ENCODE data around the gene HAUS8. TPM values are rescaled to one million over a fixed set of nuclear protein-coding genes. Genes with fewer than 3 reads are reported as not detected.
"Not testable (repeated sequence)": the region's sequence is repeated elsewhere in the genome, so short reads cannot be mapped to it uniquely, and the experiment has no call there.

Gene HAUS8
- polyA plus RNA-seq, 3 donors: 2.5 to 9.3 (median 4.4) TPM

- 93% methylated on average over 2 of the region's 2 CpGs for WGBS (ENCODE audit: insufficient coverage)
- intact Hi-C loops (cut with micrococcal nuclease): no loop called here
- Histone ChIP-seq H3K36me3 (replicated peaks in 1 of 2; ENCODE audit: control insufficient read depth in 1 of 2, insufficient read depth in 2 of 2, low read length in 2 of 2) (no peaks in the 10 kb centered on the region), H3K27me3 (ENCODE audit: control insufficient read depth in 2 of 2, insufficient read depth in 2 of 2, low read length in 2 of 2) (peaks cover 0 to 3% of the 10 kb centered on the region in 2 donors), H3K79me2 (ENCODE audit: insufficient read depth, low read length) (no peaks in the 10 kb centered on the region), H3K9ac (ENCODE audit: insufficient read depth, low read length, poor library complexity, severe bottlenecking) (no peak overlapping the region), H2AFZ (ENCODE audit: insufficient read depth, low read depth, low read length, poor library complexity, severe bottlenecking) (no peak overlapping the region), H3K4me3 (replicated peaks in 1 of 3; ENCODE audit: low read depth in 2 of 3, low read length in 3 of 3) (peak overlapping the region in 1 of 3 experiments; percentile 60), H3K4me1 (ENCODE audit: control insufficient read depth in 1 of 2, insufficient read depth in 2 of 2, low read length in 2 of 2) (peaks cover 37 to 48% of the 10 kb centered on the region in 2 donors), H3K27ac (ENCODE audit: low read depth in 1 of 2, low read length in 2 of 2) (peak overlapping the region in 1 of 2 donors; percentile 89), H4K20me1 (ENCODE audit: insufficient read depth, low read length) (no peaks in the 10 kb centered on the region), H3K4me2 (replicated peaks; ENCODE audit: extremely low read depth, low read length, poor library complexity, severe bottlenecking) (peak overlapping the region; percentile 53), H3K9me3 (replicated peaks in 1 of 2; ENCODE audit: control insufficient read depth in 1 of 2, insufficient read depth in 1 of 2, low read length in 2 of 2) (peaks cover 0 to 16% of the 10 kb centered on the region in 2 donors)
- Mint-ChIP-seq H3K4me1 (peaks cover 40% of the 10 kb centered on the region), H3K9me3 (peaks cover 12 to 22% (median 19%) of the 10 kb centered on the region in 7 donors), H3K36me3 (peaks cover 15 to 17% of the 10 kb centered on the region in 2 donors), H3K27ac (peak overlapping the region in 5 of 7 donors; percentile 4 to 98 (median 91)), H3K27me3 (ENCODE audit: low read depth in 3 of 3) (peaks cover 16 to 26% (median 17%) of the 10 kb centered on the region in 3 donors), H3K4me3 (no peak overlapping the region)
- DNase-seq: peak in 1 of 3 donors; percentile 58
- TF ChIP-seq CTCF (IDR thresholded peaks at IDR 0.05): no peak
Measured at GRCh38 chr19:17020823-17021222, 54.4 kb downstream of the HAUS8 start.

- Mint-ChIP-seq H3K27me3 (ENCODE audit: low read depth in 3 of 3) (peaks cover 18 to 22% (median 18%) of the 10 kb centered on the region in 3 donors), H3K4me3 (no peak overlapping the region), H3K27ac (peak overlapping the region in 3 of 7 donors; percentile 4 to 98 (median 86)), H3K9me3 (peaks cover 12 to 25% (median 19%) of the 10 kb centered on the region in 7 donors), H3K36me3 (peaks cover 15 to 17% of the 10 kb centered on the region in 2 donors), H3K4me1 (peaks cover 36% of the 10 kb centered on the region)
- no peak overlapping the region for H2AFZ ChIP-seq (ENCODE audit: insufficient read depth, low read depth, low read length, poor library complexity, severe bottlenecking)
- DNase-seq: no peak
- no peaks in the 10 kb centered on the region for H4K20me1 ChIP-seq (ENCODE audit: insufficient read depth, low read length)
- H3K36me3 ChIP-seq (replicated peaks in 1 of 2; ENCODE audit: control insufficient read depth in 1 of 2, insufficient read depth in 2 of 2, low read length in 2 of 2): no peaks in the 10 kb centered on the region
- intact Hi-C loops (cut with micrococcal nuclease): no loop called here
- no peak overlapping the region for H3K4me2 ChIP-seq (replicated peaks; ENCODE audit: extremely low read depth, low read length, poor library complexity, severe bottlenecking)
- H3K79me2 ChIP-seq (ENCODE audit: insufficient read depth, low read length): no peaks in the 10 kb centered on the region
- H3K4me1 ChIP-seq (ENCODE audit: control insufficient read depth in 1 of 2, insufficient read depth in 2 of 2, low read length in 2 of 2): peaks cover 33 to 44% of the 10 kb centered on the region in 2 donors
- H3K27me3 ChIP-seq (ENCODE audit: control insufficient read depth in 2 of 2, insufficient read depth in 2 of 2, low read length in 2 of 2): no peaks in the 10 kb centered on the region
- no peak for TF ChIP-seq CTCF (IDR thresholded peaks at IDR 0.05)
- peaks cover 0 to 16% of the 10 kb centered on the region in 2 donors for H3K9me3 ChIP-seq (replicated peaks in 1 of 2; ENCODE audit: control insufficient read depth in 1 of 2, insufficient read depth in 1 of 2, low read length in 2 of 2)
- no peak overlapping the region for H3K4me3 ChIP-seq (replicated peaks in 1 of 3; ENCODE audit: low read depth in 2 of 3, low read length in 3 of 3)
- H3K9ac ChIP-seq (ENCODE audit: insufficient read depth, low read length, poor library complexity, severe bottlenecking): no peak overlapping the region
- H3K27ac ChIP-seq (ENCODE audit: low read depth in 1 of 2, low read length in 2 of 2): no peak overlapping the region
Measured at GRCh38 chr19:17020385-17020784, 54.9 kb downstream of the HAUS8 start.

- H2AFZ ChIP-seq (ENCODE audit: insufficient read depth, low read depth, low read length, poor library complexity, severe bottlenecking); H3K27me3 ChIP-seq (ENCODE audit: control insufficient read depth in 2 of 2, insufficient read depth in 2 of 2, low read length in 2 of 2); intact Hi-C loops (cut with micrococcal nuclease); H3K27ac ChIP-seq (ENCODE audit: low read depth in 1 of 2, low read length in 2 of 2); H4K20me1 ChIP-seq (ENCODE audit: insufficient read depth, low read length); H3K4me2 ChIP-seq (replicated peaks; ENCODE audit: extremely low read depth, low read length, poor library complexity, severe bottlenecking); H3K9ac ChIP-seq (ENCODE audit: insufficient read depth, low read length, poor library complexity, severe bottlenecking); H3K4me1 Mint-ChIP-seq; H3K36me3 Mint-ChIP-seq; H3K4me3 ChIP-seq (replicated peaks in 1 of 3; ENCODE audit: low read depth in 2 of 3, low read length in 3 of 3); H3K79me2 ChIP-seq (ENCODE audit: insufficient read depth, low read length); H3K9me3 ChIP-seq (replicated peaks in 1 of 2; ENCODE audit: control insufficient read depth in 1 of 2, insufficient read depth in 1 of 2, low read length in 2 of 2); H3K4me3 Mint-ChIP-seq; H3K27ac Mint-ChIP-seq; H3K36me3 ChIP-seq (replicated peaks in 1 of 2; ENCODE audit: control insufficient read depth in 1 of 2, insufficient read depth in 2 of 2, low read length in 2 of 2); H3K9me3 Mint-ChIP-seq: not testable (repeated sequence)
- DNase-seq: peak in 1 of 3 donors; percentile 54
- peaks cover 10 to 12% of the 10 kb centered on the region in 2 donors for H3K4me1 ChIP-seq (ENCODE audit: control insufficient read depth in 1 of 2, insufficient read depth in 2 of 2, low read length in 2 of 2)
- WGBS (ENCODE audit: insufficient coverage): 93% methylated on average over 6 of the region's 9 CpGs
- peaks cover 15 to 18% (median 16%) of the 10 kb centered on the region in 3 donors for H3K27me3 Mint-ChIP-seq (ENCODE audit: low read depth in 3 of 3)
Measured at GRCh38 chr19:17014212-17014861, 60.9 kb downstream of the HAUS8 start.
